Measurements from ENCODE around the gene PCTP. TPM values are rescaled to one million over a fixed set of nuclear protein-coding genes. Genes with fewer than 3 reads are reported as not detected.

Gene PCTP
- total and polyA plus RNA-seq, 2 of the 4 experiments (the other 2 are of a cell fraction) = 11.6 to 12.9 TPM

DNA sequence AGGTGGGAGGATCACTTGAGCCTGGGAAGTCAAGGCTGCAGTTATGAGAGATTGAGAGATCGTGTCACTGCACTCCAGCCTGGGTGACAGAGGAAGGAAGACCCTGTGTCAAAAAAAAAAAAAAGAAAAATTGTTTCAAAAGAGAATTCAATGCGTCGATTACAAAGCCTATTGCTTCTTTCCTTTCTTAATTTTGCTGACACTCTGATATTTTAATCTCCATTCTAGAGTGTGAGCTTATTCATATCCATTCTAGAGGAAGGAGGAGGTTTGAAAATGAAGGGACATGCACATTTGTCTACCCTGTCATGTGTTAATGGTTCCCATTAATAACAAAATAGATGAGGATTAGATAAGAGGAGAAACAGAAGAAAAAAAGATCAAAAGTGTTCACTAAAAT, 63.1 kb downstream of the PCTP start:
- H3K9me3 ChIP-seq (ENCODE audit: control insufficient read depth, insufficient read depth, low read length) = no peaks in the 10 kb centered on the region
- no CpG with 5 or more reads among the region's 3 CpGs for WGBS, 2 experiments (ENCODE audit: extremely low coverage in 2 of 2, insufficient read length in 1 of 2)
- H3K14ac ChIP-seq (replicated peaks; ENCODE audit: low read depth, low read length) = no peak overlapping the region
- ChIA-PET CTCF (no interaction called here), POLR2A (ENCODE audit: unreplicated experiment) (no interaction called here)
- H2BK5ac ChIP-seq (ENCODE audit: low read depth, low read length, poor library complexity, severe bottlenecking) = no peak overlapping the region
- H4K20me1 ChIP-seq (ENCODE audit: insufficient read depth, low read length) = no peaks in the 10 kb centered on the region
- no TSS peak for BruUV-seq (replicated peaks)
- TF ChIP-seq USF2 (IDR thresholded peaks at IDR 0.05; ENCODE audit: low read depth, low read length) (no peak), NFE2L2 (IDR thresholded peaks at IDR 0.05; ENCODE audit: low read depth, low read length) (no peak), MAFK (IDR thresholded peaks at IDR 0.05; ENCODE audit: low read depth, low read length) (peak; percentile 13; the same call in 1 of the 2 replicates), POLR2A (IDR thresholded peaks at IDR 0.05; ENCODE audit: low read depth, low read length) (no peak)
- in situ Hi-C loops (cut with MboI; ENCODE audit: low sequenced_read_pairs) (loop anchor here (25.0 kb wide), 1 partner anchor 1998 kb away; no protein-coding TSS in a partner anchor), dilution Hi-C loops (cut with HindIII; ENCODE audit: low sequenced_read_pairs, unreplicated experiment) (no loop called here), intact Hi-C loops (cut with micrococcal nuclease) (no loop called here)
- no peak overlapping the region for H3K9ac ChIP-seq (ENCODE audit: low read depth, low read length)
- H3K4me1 ChIP-seq (ENCODE audit: control insufficient read depth, insufficient read depth, low read length) = no peaks in the 10 kb centered on the region
- no peaks in the 10 kb centered on the region for H3K9me1 ChIP-seq (ENCODE audit: insufficient read depth, low read length)
- no peak overlapping the region for H3K56ac ChIP-seq (ENCODE audit: extremely low read depth, insufficient read depth, low read length)
- H4K8ac ChIP-seq (ENCODE audit: low read depth in 2 of 2, low read length in 2 of 2) = no peak overlapping the region
- H2BK120ac ChIP-seq (ENCODE audit: low read depth, low read length) = no peak overlapping the region
- H2AK9ac ChIP-seq (replicated peaks; ENCODE audit: low read depth, low read length, poor library complexity) = no peak overlapping the region
- no peak overlapping the region for H3K23ac ChIP-seq (ENCODE audit: low read depth, low read length)
- H2BK15ac ChIP-seq (ENCODE audit: low read depth, low read length) = no peak overlapping the region
- no peak overlapping the region for H3K4me3 ChIP-seq (ENCODE audit: insufficient read depth, low read depth, low read length)
- no peak overlapping the region for H4K5ac ChIP-seq (ENCODE audit: low read depth, low read length)
- DNase-seq = no peak
- H2AFZ ChIP-seq (replicated peaks; ENCODE audit: low read length, poor library complexity) = no peak overlapping the region
- H3K79me1 ChIP-seq (ENCODE audit: low read depth in 1 of 2, low read length in 2 of 2) = no peaks in the 10 kb centered on the region
- H4K91ac ChIP-seq (ENCODE audit: insufficient read depth, low read depth, low read length) = no peak overlapping the region
- no peaks in the 10 kb centered on the region for H3K27me3 ChIP-seq (ENCODE audit: control insufficient read depth, insufficient read depth, low read length)
- H3K4me2 ChIP-seq (ENCODE audit: low read depth, low read length) = no peak overlapping the region
- no peak overlapping the region for H3K4ac ChIP-seq (ENCODE audit: low read depth, low read length)
- no peak overlapping the region for H2AK5ac ChIP-seq (ENCODE audit: low read depth, low read length)
- no peak overlapping the region for H2BK20ac ChIP-seq (ENCODE audit: low read depth, low read length)
- H3K27ac ChIP-seq (ENCODE audit: insufficient read depth, low read length) = no peak overlapping the region
- no peak for ATAC-seq (ENCODE audit: low read depth)
- no peaks in the 10 kb centered on the region for H3K36me3 ChIP-seq (ENCODE audit: control insufficient read depth, insufficient read depth, low read length)
- H3K18ac ChIP-seq (ENCODE audit: low read depth, low read length) = no peak overlapping the region

Measured in IMR-90 (cell line).